HG03060 (cell line): ENCODE measurements around the gene INPP4A.
"Not testable (repeated sequence)": the region's sequence is repeated elsewhere in the genome, so short reads cannot be mapped to it uniquely, and the experiment has no call there.

Experiments
- ATAC-seq: cut with Tn5 transposase; IDR thresholded peaks from one replicate; pipeline ENCODE4 v1.9.1; 2021; ENCODE audit warnings: low read depth, moderate number of reproducible peaks; ENCODE audit not compliant: unreplicated experiment

INPP4A gene

GRCh38 chr2:98444436-98445176 lies at the start of gene INPP4A:
INPP4A (plus strand) TSS chr2:98444858; CDS start chr2:98520049, 75,191 bp downstream.
- ATAC-seq, result peak; percentile 49

- no peak for ATAC-seq
Measured at GRCh38 chr2:98395977-98396376, 48.7 kb upstream of the INPP4A start.

GRCh38 chr2:98396745-98397355 lies 47.8 kb upstream of the INPP4A start:
- ATAC-seq, result no peak

GRCh38 chr2:98399140-98399539 lies 45.5 kb upstream of the INPP4A start:
- no peak for ATAC-seq

- ATAC-seq, result no peak
Measured at GRCh38 chr2:98403878-98404277, 40.8 kb upstream of the INPP4A start.

- ATAC-seq, result no peak
Measured at GRCh38 chr2:98404556-98405250, 40.0 kb upstream of the INPP4A start.

GRCh38 chr2:98405301-98405700 lies 39.4 kb upstream of the INPP4A start:
- ATAC-seq, result no peak

- ATAC-seq, result no peak
Measured at GRCh38 chr2:98408155-98408554, 36.5 kb upstream of the INPP4A start.

GRCh38 chr2:98412751-98413458 lies 31.8 kb upstream of the INPP4A start:
- peak; percentile 73 for ATAC-seq

- ATAC-seq, result not testable (repeated sequence)
Measured at GRCh38 chr2:98414246-98414645, 30.4 kb upstream of the INPP4A start.

GRCh38 chr2:98415719-98416248 lies 28.9 kb upstream of the INPP4A start:
- not testable (repeated sequence) for ATAC-seq

GRCh38 chr2:98416383-98417159 lies 28.1 kb upstream of the INPP4A start:
- ATAC-seq, result no peak

GRCh38 chr2:98419544-98419943 lies 25.1 kb upstream of the INPP4A start:
- no peak for ATAC-seq

- no peak for ATAC-seq
Measured at GRCh38 chr2:98419977-98420725, 24.5 kb upstream of the INPP4A start.

- ATAC-seq, result no peak
Measured at GRCh38 chr2:98422449-98422848, 22.2 kb upstream of the INPP4A start.

GRCh38 chr2:98426771-98427170 lies 17.9 kb upstream of the INPP4A start:
- ATAC-seq, result no peak

GRCh38 chr2:98432145-98432544 lies 12.5 kb upstream of the INPP4A start:
- no peak for ATAC-seq

- no peak for ATAC-seq
Measured at GRCh38 chr2:98433363-98433964, 11.2 kb upstream of the INPP4A start.

GRCh38 chr2:98434492-98434891 lies 10.2 kb upstream of the INPP4A start:
- no peak for ATAC-seq
